Activated CD8-positive, alpha-beta T cell treated with anti-CD3 and anti-CD28 coated beads, Interleukin-2, amount 10 ng/mL, durations not matched to agents 7 days and 5 days (primary cell): Measurements from ENCODE around the gene MRPS34. TPM values are rescaled to one million over a fixed set of nuclear protein-coding genes. Genes with fewer than 3 reads are reported as not detected.

ENCODE experiments used
- ATAC-seq: fragments of 150-1000 bp; cut with Tn5 transposase; one replicate; pipeline ENCODE4 v1.10.0; 2021; ENCODE audit warnings: moderate library complexity
- CTCF ChIA-PET: fragments of 350-600 bp; sonication (Branson Sonifier 250); formaldehyde crosslinking; loops from one replicate; lab custom pipeline; 2021; ENCODE audit warnings: antibody characterized with exemption; lab: Charles Lee
- POLR2A ChIA-PET: fragments of 350-600 bp; sonication (Branson Sonifier 250); formaldehyde crosslinking; loops from one replicate; lab custom pipeline; 2021; ENCODE audit warnings: antibody characterized with exemption; lab: Charles Lee
- DNase-seq: peaks from one replicate; pipeline ENCODE4 v3.0.0-alpha.2; 2020
- H3K27ac Mint-ChIP-seq: one replicate; pipeline ENCODE4 v1.8.0; 2021; ENCODE audit warnings: mild to moderate bottlenecking, mixed read lengths
- H3K27me3 Mint-ChIP-seq: one replicate; pipeline ENCODE4 v1.8.0; 2021; ENCODE audit warnings: low read depth, mixed read lengths
- H3K36me3 Mint-ChIP-seq: one replicate; pipeline ENCODE4 v1.8.0; 2021; ENCODE audit warnings: low read depth, mixed read lengths
- H3K4me1 Mint-ChIP-seq: one replicate; pipeline ENCODE4 v1.8.0; 2021; ENCODE audit warnings: low read depth, mixed read lengths
- H3K4me3 Mint-ChIP-seq: one replicate; pipeline ENCODE4 v1.8.0; 2021; ENCODE audit warnings: mild to moderate bottlenecking, mixed read lengths
- H3K9me3 Mint-ChIP-seq: one replicate; pipeline ENCODE4 v1.8.0; 2022; ENCODE audit warnings: mixed read lengths; ENCODE audit not compliant: insufficient read depth
- total RNA-seq, 2 experiments: library from RNA; stranded (reverse); gene quantifications; one replicate each; pipeline ENCODE4 v1.2.3, GENCODE V29; 2021

MRPS34 gene
- total RNA-seq, 2 experiments from 2014 or later, result 126 to 135 TPM

GRCh38 chr16:1766231-1766630, 6.7 kb downstream of the MRPS34 start:
- ATAC-seq, result no peak
- Mint-ChIP-seq H3K4me1 (peaks cover 9% of the 10 kb centered on the region), H3K27me3 (no peaks in the 10 kb centered on the region), H3K36me3 (peaks cover 19% of the 10 kb centered on the region), H3K4me3 (no peak overlapping the region), H3K27ac (no peak overlapping the region), H3K9me3 (no peaks in the 10 kb centered on the region)
- ChIA-PET CTCF (interaction anchor here (1.2 kb wide), 1 partner anchor 60 kb away, joined by 3 read pairs; the partner anchor contains the start of gene MAPK8IP3), POLR2A (no interaction called here)
- no peak for DNase-seq

- Mint-ChIP-seq H3K27ac (no peak overlapping the region), H3K4me3 (no peak overlapping the region), H3K27me3 (no peaks in the 10 kb centered on the region), H3K9me3 (no peaks in the 10 kb centered on the region), H3K36me3 (peaks cover 22% of the 10 kb centered on the region), H3K4me1 (peaks cover 9% of the 10 kb centered on the region)
- POLR2A ChIA-PET, result no interaction called here
- DNase-seq (no peak), ATAC-seq (no peak)
- CTCF ChIA-PET, result interaction anchor here (1.2 kb wide), 1 partner anchor 60 kb away, joined by 3 read pairs; the partner anchor contains the start of gene MAPK8IP3
Measured at GRCh38 chr16:1765826-1766225, 7.1 kb downstream of the MRPS34 start.

GRCh38 chr16:1764971-1765370, 8.0 kb downstream of the MRPS34 start:
- DNase-seq, result no peak
- POLR2A ChIA-PET, result no interaction called here
- H3K36me3 Mint-ChIP-seq, result peaks cover 17% of the 10 kb centered on the region
- no peak overlapping the region for H3K27ac Mint-ChIP-seq
- no peak for ATAC-seq
- no peak overlapping the region for H3K4me3 Mint-ChIP-seq
- H3K27me3 Mint-ChIP-seq, result no peaks in the 10 kb centered on the region
- CTCF ChIA-PET, result no interaction called here
- no peaks in the 10 kb centered on the region for H3K9me3 Mint-ChIP-seq
- peaks cover 2% of the 10 kb centered on the region for H3K4me1 Mint-ChIP-seq

- DNase-seq (no peak), ATAC-seq (no peak)
- ChIA-PET POLR2A (no interaction called here), CTCF (no interaction called here)
- Mint-ChIP-seq H3K27me3 (no peaks in the 10 kb centered on the region), H3K27ac (no peak overlapping the region), H3K4me3 (no peak overlapping the region), H3K4me1 (peaks cover 3% of the 10 kb centered on the region), H3K9me3 (no peaks in the 10 kb centered on the region), H3K36me3 (peaks cover 15% of the 10 kb centered on the region)
Measured at GRCh38 chr16:1763521-1764511, 9.1 kb downstream of the MRPS34 start.

- DNase-seq (no peak), ATAC-seq (no peak)
- H3K27ac Mint-ChIP-seq, result no peak overlapping the region
- peaks cover 7% of the 10 kb centered on the region for H3K4me1 Mint-ChIP-seq
- no peaks in the 10 kb centered on the region for H3K9me3 Mint-ChIP-seq
- no peak overlapping the region for H3K4me3 Mint-ChIP-seq
- ChIA-PET POLR2A (no interaction called here), CTCF (no interaction called here)
- H3K27me3 Mint-ChIP-seq, result no peaks in the 10 kb centered on the region
- H3K36me3 Mint-ChIP-seq, result peaks cover 14% of the 10 kb centered on the region
Measured at GRCh38 chr16:1762879-1763520, 9.9 kb downstream of the MRPS34 start.

- DNase-seq, result no peak
- POLR2A ChIA-PET, result no interaction called here
- H3K27me3 Mint-ChIP-seq, result no peaks in the 10 kb centered on the region
Measured at GRCh38 chr16:1762196-1762878, 10.6 kb downstream of the MRPS34 start.

GRCh38 chr16:1761751-1762150, 11.2 kb downstream of the MRPS34 start:
- no peaks in the 10 kb centered on the region for H3K9me3 Mint-ChIP-seq
- CTCF ChIA-PET, result no interaction called here
- H3K4me3 Mint-ChIP-seq, result no peak overlapping the region
- peaks cover 16% of the 10 kb centered on the region for H3K36me3 Mint-ChIP-seq
- H3K27me3 Mint-ChIP-seq, result no peaks in the 10 kb centered on the region
- peaks cover 20% of the 10 kb centered on the region for H3K4me1 Mint-ChIP-seq
- DNase-seq (no peak), ATAC-seq (no peak)
- H3K27ac Mint-ChIP-seq, result no peak overlapping the region
- POLR2A ChIA-PET, result no interaction called here

More at GRCh38 chr16:1762196-1762878, 10.6 kb downstream of the MRPS34 start:
- Mint-ChIP-seq H3K27ac (no peak overlapping the region), H3K4me3 (no peak overlapping the region), H3K9me3 (no peaks in the 10 kb centered on the region), H3K36me3 (peaks cover 15% of the 10 kb centered on the region), H3K4me1 (peaks cover 14% of the 10 kb centered on the region)
- CTCF ChIA-PET, result no interaction called here
- ATAC-seq, result no peak

GRCh38 chr16:1760911-1761310, 12.0 kb downstream of the MRPS34 start:
- Mint-ChIP-seq H3K4me1 (peaks cover 26% of the 10 kb centered on the region), H3K27me3 (no peaks in the 10 kb centered on the region), H3K9me3 (no peaks in the 10 kb centered on the region), H3K27ac (no peak overlapping the region), H3K4me3 (no peak overlapping the region), H3K36me3 (peaks cover 17% of the 10 kb centered on the region)
- CTCF ChIA-PET, result no interaction called here
- POLR2A ChIA-PET, result interaction anchor here (1.6 kb wide), 1 partner anchor 10 kb away, joined by 5 read pairs; the partner anchor contains the start of gene NME3
- DNase-seq (no peak), ATAC-seq (no peak)

GRCh38 chr16:1759511-1759910, 13.4 kb downstream of the MRPS34 start:
- Mint-ChIP-seq H3K27me3 (no peaks in the 10 kb centered on the region), H3K4me3 (no peak overlapping the region), H3K36me3 (peaks cover 25% of the 10 kb centered on the region), H3K9me3 (no peaks in the 10 kb centered on the region), H3K27ac (no peak overlapping the region), H3K4me1 (peaks cover 26% of the 10 kb centered on the region)
- DNase-seq (no peak), ATAC-seq (no peak)
- CTCF ChIA-PET, result no interaction called here
- POLR2A ChIA-PET, result interaction anchor here (1.1 to 1.6 kb wide), 2 partner anchors 11 to 23 kb away, joined by 4 to 5 read pairs; partner anchors contain the start of genes NME3, NUBP2 and SPSB3

GRCh38 chr16:1758923-1759322, 14.0 kb downstream of the MRPS34 start:
- H3K27ac Mint-ChIP-seq, result peak overlapping the region; percentile 64
- ATAC-seq, result no peak
- H3K4me3 Mint-ChIP-seq, result no peak overlapping the region
- H3K36me3 Mint-ChIP-seq, result peaks cover 27% of the 10 kb centered on the region
- POLR2A ChIA-PET, result no interaction called here
- no peaks in the 10 kb centered on the region for H3K27me3 Mint-ChIP-seq
- CTCF ChIA-PET, result no interaction called here
- DNase-seq, result no peak
- H3K4me1 Mint-ChIP-seq, result peaks cover 26% of the 10 kb centered on the region
- H3K9me3 Mint-ChIP-seq, result no peaks in the 10 kb centered on the region

GRCh38 chr16:1757714-1758461, 15.0 kb downstream of the MRPS34 start:
- POLR2A ChIA-PET, result no interaction called here
- ATAC-seq, result no peak
- H3K4me1 Mint-ChIP-seq, result peaks cover 26% of the 10 kb centered on the region

More at GRCh38 chr16:1757714-1758461, 15.0 kb downstream of the MRPS34 start:
- peak overlapping the region; percentile 86 for H3K27ac Mint-ChIP-seq
- no peak for DNase-seq
- H3K27me3 Mint-ChIP-seq, result no peaks in the 10 kb centered on the region
- no peak overlapping the region for H3K4me3 Mint-ChIP-seq
- CTCF ChIA-PET, result no interaction called here
- H3K9me3 Mint-ChIP-seq, result no peaks in the 10 kb centered on the region
- peaks cover 28% of the 10 kb centered on the region for H3K36me3 Mint-ChIP-seq
